ENCODE results near the gene KLHL42. TPM values are rescaled to one million over a fixed set of nuclear protein-coding genes. Genes with fewer than 3 reads are reported as not detected.

KLHL42 gene
- total and polyA plus RNA-seq, 9 of the 15 experiments (the other 6 are each of a cell fraction or from before 2014, with no cell fraction given): 1.5 to 11.8 (median 9.6) TPM

DNA sequence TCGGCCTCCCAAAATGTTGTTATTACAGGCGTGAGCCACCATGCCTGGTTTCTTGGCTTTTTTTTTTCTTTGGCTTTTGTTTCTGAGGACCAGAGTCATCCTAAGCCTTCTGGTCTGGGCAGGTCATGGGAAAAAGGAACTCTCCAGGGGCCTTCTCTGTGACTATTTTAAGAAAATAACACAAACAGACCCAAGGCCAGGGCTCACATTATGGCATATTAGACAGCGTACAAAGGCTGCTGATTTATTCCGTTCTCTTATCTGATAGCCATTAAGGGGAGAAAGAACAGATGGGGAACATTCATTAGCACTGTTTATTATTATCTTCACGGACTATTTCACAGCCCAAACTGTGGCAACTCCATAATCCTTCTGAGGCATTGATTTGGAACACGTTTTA lies 28.8 kb downstream of the KLHL42 start:
- Histone ChIP-seq H3K4me1 (replicated peaks in 1 of 2; ENCODE audit: control insufficient read depth in 2 of 2, insufficient read depth in 2 of 2, low read length in 2 of 2) (peaks cover 0 to 10% of the 10 kb centered on the region in 2 experiments; a peak in 3 of 5 replicates), H3K27ac (ENCODE audit: extremely low read depth, low read depth, low read length) (no peak overlapping the region), H3K4me2 (ENCODE audit: insufficient read depth, low read length) (no peak overlapping the region), H3K9me1 (ENCODE audit: control insufficient read depth, insufficient read depth, low read length) (no peaks in the 10 kb centered on the region), H4K20me1 (replicated peaks; ENCODE audit: control insufficient read depth, insufficient read depth, low read length) (no peaks in the 10 kb centered on the region), H3K36me3 (ENCODE audit: control insufficient read depth, insufficient read depth, low read length) (no peaks in the 10 kb centered on the region), H3K27me3 (ENCODE audit: control insufficient read depth in 2 of 2, insufficient read depth in 2 of 2, low read length in 2 of 2) (peaks cover 0 to 4% of the 10 kb centered on the region in 2 experiments; a peak in 2 of 5 replicates), H3K79me2 (ENCODE audit: control insufficient read depth, insufficient read depth, low read length) (no peaks in the 10 kb centered on the region), H3K9ac (ENCODE audit: insufficient read depth in 1 of 2, low read depth in 2 of 2, low read length in 2 of 2) (no peak overlapping the region), H3K9me3 (replicated peaks; ENCODE audit: control insufficient read depth, insufficient read depth, low read depth, low read length) (no peaks in the 10 kb centered on the region), H3K4me3 (no peak overlapping the region), H2AFZ (ENCODE audit: low read depth, low read length) (no peak overlapping the region)
- 42% methylated on average over 6 of the region's 6 CpGs for WGBS (ENCODE audit: insufficient coverage, low coverage, missing lambda C conversion rate)
- in situ Hi-C loops (cut with MboI) (no loop called here), intact Hi-C loops (cut with micrococcal nuclease) (no loop called here)
- ChIA-PET CTCF (ENCODE audit: low intra/inter-chr PET ratio) (no interaction called here), POLR2A (no interaction called here)
- FAIRE-seq (no peak), ATAC-seq (no peak), DNase-seq (ENCODE audit: extremely low read depth in 1 of 4, low spot score in 3 of 4) (no peak)
- BruUV-seq (replicated peaks): no TSS peak
- TF ChIP-seq, protein P1, sequence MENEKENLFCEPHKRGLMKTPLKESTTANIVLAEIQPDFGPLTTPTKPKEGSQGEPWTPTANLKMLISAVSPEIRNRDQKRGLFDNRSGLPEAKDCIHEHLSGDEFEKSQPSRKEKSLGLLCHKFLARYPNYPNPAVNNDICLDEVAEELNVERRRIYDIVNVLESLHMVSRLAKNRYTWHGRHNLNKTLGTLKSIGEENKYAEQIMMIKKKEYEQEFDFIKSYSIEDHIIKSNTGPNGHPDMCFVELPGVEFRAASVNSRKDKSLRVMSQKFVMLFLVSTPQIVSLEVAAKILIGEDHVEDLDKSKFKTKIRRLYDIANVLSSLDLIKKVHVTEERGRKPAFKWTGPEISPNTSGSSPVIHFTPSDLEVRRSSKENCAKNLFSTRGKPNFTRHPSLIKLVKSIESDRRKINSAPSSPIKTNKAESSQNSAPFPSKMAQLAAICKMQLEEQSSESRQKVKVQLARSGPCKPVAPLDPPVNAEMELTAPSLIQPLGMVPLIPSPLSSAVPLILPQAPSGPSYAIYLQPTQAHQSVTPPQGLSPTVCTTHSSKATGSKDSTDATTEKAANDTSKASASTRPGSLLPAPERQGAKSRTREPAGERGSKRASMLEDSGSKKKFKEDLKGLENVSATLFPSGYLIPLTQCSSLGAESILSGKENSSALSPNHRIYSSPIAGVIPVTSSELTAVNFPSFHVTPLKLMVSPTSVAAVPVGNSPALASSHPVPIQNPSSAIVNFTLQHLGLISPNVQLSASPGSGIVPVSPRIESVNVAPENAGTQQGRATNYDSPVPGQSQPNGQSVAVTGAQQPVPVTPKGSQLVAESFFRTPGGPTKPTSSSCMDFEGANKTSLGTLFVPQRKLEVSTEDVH (IDR thresholded peaks at IDR 0.05; ENCODE audit: low read depth, partially characterized antibody): no peak
- TF ChIP-seq NUFIP1 (IDR thresholded peaks at IDR 0.05; ENCODE audit: partially characterized antibody) (no peak), ZEB2 (IDR thresholded peaks at IDR 0.05) (no peak), DPF2 (IDR thresholded peaks at IDR 0.05) (no peak), STAT5A (IDR thresholded peaks at IDR 0.05; ENCODE audit: borderline replicate concordance, low read length) (no peak), ETS2 (tag; IDR thresholded peaks at IDR 0.05; ENCODE audit: borderline replicate concordance, poor library complexity, severe bottlenecking) (no peak), MTA2 (IDR thresholded peaks at IDR 0.05; ENCODE audit: low read depth) (no peak), RCOR1 (IDR thresholded peaks at IDR 0.05; ENCODE audit: borderline replicate concordance in 1 of 2, low read depth in 2 of 2, low read length in 2 of 2) (no peak), SPI1 (IDR thresholded peaks at IDR 0.05; ENCODE audit: borderline replicate concordance, low read depth, low read length) (no peak), NCOA6 (IDR thresholded peaks at IDR 0.05) (no peak)
- TF ChIP-seq, protein P2, sequence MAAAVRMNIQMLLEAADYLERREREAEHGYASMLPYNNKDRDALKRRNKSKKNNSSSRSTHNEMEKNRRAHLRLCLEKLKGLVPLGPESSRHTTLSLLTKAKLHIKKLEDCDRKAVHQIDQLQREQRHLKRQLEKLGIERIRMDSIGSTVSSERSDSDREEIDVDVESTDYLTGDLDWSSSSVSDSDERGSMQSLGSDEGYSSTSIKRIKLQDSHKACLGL (CRISPR knock-in tag; IDR thresholded peaks at IDR 0.05; ENCODE audit: borderline replicate concordance, poor library complexity, severe bottlenecking): no peak

Data from K562 (cell line).